C4-2B (cell line): ENCODE data around the gene SLC16A3.
"Not testable (repeated sequence)": the region's sequence is repeated elsewhere in the genome, so short reads cannot be mapped to it uniquely, and the experiment has no call there.

Source experiments
- H3K27ac ChIP-seq: fragments of 450-650 bp; 2 replicates; pipeline ENCODE4 v1.5.1; 2017
- ZFX ChIP-seq: fragments of 450-650 bp; IDR thresholded peaks from 2 replicates; pipeline ENCODE4 v1.6.1; 2017
- TF ChIP-seq, protein P1 (sequence below): fragments of 450-650 bp; conservative IDR thresholded peaks from 2 replicates; pipeline ENCODE4 v1.5.1; 2017; ENCODE audit warnings: mild to moderate bottlenecking

SLC16A3 gene

DNA sequence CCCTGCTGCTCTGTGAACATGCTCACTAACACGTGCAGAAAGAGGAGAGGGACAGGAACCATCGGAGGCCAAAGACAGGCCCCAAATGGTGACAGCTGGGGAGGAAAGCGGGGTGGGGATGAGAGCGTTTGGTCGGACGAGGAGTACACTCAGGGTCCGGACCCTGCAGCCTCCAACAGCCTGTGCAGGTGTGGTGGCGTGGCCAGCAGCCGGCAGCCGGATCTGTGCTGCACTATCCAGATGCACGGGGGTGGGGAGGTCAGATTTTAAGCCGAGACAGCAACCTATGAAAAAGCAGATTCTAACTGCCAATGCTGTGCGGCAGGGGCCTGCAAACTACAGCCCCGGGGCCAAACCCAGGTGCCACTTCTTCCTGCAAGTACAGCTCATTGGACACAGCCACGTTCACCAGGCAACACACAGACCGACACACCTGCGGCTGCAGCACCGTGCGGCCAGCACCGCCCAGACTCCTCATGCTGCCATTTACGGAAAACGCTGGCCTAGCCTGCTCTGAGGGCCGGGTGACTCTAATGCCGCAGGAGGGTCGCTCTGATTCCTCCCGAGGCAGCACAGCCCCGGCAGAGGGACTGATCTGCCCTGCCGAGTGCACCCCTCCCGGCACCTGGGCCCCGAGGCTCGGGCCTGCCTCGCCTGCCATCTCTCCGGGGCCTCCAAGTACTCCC lies 21.2 kb downstream of the SLC16A3 start:
- no peak for TF ChIP-seq ZFX
- TF ChIP-seq, protein P1, sequence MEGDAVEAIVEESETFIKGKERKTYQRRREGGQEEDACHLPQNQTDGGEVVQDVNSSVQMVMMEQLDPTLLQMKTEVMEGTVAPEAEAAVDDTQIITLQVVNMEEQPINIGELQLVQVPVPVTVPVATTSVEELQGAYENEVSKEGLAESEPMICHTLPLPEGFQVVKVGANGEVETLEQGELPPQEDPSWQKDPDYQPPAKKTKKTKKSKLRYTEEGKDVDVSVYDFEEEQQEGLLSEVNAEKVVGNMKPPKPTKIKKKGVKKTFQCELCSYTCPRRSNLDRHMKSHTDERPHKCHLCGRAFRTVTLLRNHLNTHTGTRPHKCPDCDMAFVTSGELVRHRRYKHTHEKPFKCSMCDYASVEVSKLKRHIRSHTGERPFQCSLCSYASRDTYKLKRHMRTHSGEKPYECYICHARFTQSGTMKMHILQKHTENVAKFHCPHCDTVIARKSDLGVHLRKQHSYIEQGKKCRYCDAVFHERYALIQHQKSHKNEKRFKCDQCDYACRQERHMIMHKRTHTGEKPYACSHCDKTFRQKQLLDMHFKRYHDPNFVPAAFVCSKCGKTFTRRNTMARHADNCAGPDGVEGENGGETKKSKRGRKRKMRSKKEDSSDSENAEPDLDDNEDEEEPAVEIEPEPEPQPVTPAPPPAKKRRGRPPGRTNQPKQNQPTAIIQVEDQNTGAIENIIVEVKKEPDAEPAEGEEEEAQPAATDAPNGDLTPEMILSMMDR, result no peak
- no peak overlapping the region for H3K27ac ChIP-seq

DNA sequence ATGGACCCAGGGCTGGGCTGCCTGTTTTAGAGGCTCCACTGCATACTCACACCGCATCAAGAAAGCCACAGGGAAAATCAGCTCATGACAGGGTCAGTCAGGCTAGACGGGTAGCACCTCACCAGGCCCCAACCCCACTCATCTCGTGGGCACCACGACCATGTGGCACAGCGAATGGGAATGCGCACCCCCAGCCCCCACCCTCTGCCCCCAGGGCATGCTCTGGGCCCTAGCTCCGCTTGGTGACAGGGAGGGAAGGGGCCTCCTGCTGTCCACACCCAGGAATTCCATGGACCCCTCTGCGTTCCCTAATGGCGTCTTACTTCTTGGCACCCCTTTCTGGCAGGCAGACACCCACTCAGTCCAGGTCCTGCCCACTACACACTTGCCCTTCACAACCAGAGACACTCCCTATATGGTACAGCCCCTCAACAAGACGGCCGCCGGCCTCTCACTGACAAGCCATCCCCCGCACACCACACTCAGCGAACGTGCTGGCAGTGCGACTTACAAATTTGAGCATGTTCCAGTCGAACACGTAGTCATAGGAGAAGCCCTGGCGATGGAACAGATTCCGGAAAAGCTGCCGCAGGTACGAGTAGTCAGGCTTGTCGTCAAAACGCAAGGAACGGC lies 22.1 kb downstream of the SLC16A3 start:
- no peak overlapping the region for H3K27ac ChIP-seq
- TF ChIP-seq, protein P1, result no peak
- no peak for TF ChIP-seq ZFX

DNA sequence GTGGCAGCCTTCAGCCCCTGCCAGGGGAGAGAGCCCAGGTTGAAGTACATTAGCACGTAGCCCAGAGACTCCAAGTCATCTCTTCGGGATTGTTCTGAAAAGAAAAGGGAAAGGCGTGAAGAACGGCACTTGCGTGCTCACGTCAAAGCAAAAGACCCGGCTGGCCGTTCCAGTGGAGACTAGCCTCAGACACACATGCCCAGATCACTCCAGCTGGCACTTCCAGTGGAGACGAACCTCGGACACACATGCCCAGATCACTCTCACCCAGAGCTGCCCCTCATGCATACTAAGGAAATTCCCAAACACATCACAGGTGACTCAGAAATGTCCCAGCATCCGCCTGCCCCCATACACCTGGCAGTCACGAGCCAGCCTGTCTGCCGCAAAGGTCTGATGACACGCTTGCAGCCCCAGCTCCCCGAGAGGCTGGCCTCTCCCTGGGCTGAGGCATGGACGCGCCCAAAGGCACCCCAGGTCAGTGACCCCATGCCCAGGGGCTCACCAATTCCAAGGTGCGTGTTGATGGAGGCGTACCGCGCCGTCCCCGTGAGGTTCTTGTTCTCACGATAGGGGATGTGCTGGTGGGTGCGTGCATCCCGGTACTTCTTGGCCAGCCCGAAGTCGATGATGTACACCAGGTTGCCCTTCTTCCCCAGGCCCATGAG lies 23.8 kb downstream of the SLC16A3 start:
- TF ChIP-seq, protein P1, result no peak
- TF ChIP-seq ZFX, result no peak
- H3K27ac ChIP-seq, result no peak overlapping the region

DNA sequence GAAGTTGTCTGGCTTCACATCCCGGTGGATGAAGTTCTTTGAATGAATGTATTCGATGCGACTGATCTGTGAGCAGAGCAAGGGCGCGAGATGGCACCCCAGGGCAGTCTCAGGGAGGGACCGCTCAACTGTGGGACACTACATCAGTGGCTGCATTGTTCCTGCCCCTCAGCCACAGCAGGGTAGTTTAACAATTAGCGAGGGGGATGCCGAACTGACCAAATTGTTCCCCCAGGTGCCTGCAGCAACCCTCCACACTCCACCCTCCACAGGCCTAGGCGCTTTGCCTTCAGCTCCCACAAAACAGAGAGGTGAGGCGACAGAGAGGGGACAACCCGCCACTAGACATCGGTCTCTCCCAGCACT lies 24.3 kb downstream of the SLC16A3 start:
- TF ChIP-seq ZFX, result no peak
- TF ChIP-seq, protein P1, result no peak
- H3K27ac ChIP-seq, result no peak overlapping the region

DNA sequence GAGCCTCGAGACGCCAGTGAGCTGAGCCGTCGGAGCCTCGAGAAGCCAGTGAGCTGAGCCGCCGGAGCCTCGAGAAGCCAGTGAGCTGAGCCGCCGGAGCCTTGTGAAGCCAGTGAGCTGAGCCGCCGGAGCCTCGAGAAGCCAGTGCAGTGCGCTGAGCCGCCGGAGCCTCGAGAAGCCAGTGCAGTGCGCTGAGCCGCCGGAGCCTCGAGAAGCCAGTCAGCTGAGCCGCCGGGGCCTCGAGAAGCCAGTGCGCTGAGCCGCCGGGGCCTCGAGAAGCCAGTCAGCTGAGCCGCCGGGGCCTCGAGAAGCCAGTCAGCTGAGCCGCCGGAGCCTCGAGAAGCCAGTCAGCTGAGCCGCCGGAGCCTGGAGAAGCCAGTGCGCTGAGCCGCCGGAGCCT lies 25.3 kb downstream of the SLC16A3 start:
- not testable (repeated sequence) for H3K27ac ChIP-seq

DNA sequence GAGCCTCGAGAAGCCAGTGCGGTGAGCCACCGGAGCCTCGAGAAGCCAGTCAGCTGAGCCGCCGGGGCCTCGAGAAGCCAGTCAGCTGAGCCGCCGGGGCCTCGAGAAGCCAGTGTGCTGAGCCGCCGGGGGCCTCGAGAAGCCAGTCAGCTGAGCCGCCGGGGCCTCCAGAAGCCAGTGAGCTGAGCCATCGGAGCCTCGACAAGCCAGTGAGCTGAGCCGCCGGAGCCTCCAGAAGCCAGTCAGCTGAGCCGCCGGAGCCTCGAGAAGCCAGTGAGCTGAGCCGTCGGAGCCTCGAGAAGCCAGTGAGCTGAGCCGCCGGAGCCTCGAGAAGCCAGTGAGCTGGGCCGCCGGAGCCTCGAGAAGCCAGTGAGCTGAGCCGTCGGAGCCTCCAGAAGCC lies 25.9 kb downstream of the SLC16A3 start:
- H3K27ac ChIP-seq, result not testable (repeated sequence)

DNA sequence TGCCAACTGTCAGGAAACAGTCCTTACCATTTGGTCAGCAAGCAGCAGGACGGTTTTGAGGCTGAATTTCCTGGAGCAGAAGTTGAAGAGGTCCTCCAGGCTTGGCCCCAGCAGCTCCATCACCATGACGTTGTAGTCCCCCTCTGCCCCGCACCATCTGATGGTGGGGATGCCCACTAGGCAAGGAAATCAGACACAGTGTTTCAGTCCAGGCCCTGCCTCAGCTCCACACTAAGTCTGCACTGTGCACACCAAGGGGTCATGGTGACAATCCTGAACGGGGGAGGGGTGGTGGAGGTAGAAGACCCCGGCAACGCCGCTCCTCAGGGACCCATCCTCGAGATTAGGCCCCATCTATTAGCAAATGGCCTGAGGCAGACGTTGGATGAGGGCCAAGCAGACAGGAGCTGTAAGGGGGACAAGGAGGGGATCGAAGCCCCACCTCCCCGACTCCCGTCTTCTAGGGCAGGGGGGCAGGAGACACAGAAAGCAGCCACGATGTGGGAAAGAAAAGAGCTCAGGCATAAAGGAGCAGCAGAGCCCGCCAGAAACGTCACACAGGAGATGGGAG lies 26.6 kb downstream of the SLC16A3 start:
- no peak overlapping the region for H3K27ac ChIP-seq
- TF ChIP-seq ZFX, result no peak
- TF ChIP-seq, protein P1, result no peak

DNA sequence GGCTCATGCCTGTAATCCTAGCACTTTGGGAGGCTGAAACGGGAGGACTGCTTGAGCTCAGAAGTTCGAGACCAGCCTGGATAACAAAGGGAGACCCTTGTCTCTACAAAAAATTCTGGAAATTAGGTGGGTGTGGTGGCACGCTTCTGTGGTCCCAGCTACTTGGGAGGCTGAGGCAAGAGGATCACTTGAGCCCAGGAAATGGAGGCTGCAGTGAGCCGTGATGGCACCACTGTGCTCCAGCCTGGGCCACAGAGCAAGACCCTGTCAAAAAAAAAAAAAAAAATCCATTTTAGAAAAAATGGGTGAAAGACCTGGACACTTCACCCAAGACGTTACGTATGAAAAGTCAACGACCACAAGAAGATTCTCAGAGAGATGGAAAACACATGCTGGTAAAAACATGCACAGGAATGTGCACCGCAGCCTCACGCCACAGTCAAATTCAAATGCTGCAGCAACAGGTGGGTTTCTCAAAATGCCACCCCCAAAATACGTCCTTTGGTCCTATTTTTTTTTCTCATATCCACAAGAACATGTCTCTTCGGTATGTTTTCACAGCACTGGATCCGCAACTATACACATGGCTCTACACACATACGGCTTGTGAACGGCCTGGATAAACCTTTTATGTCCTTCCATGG lies 27.5 kb downstream of the SLC16A3 start:
- no peak overlapping the region for H3K27ac ChIP-seq
- no peak for TF ChIP-seq ZFX
- TF ChIP-seq, protein P1, result no peak
